Cardiac muscle cell (in vitro differentiated cells and primary cell): ENCODE results near the gene CDKL4. TPM values are rescaled to one million over a fixed set of nuclear protein-coding genes. Genes with fewer than 3 reads are reported as not detected.

Experiments
- DNase-seq, 2 donors: peaks; one replicate each; pipeline versions ENCODE4 v3.0.0 to v3.0.0-alpha.2; 2010 to 2017; ENCODE audit warnings: low read depth in 1 of 2, low spot score in 1 of 2
- H3K27ac ChIP-seq: fragments of 200-600 bp; sonication (generic); 2 replicates; pipeline ENCODE4 v1.5.1; 2016
- H3K27me3 ChIP-seq: fragments of 200-600 bp; sonication (generic); 2 replicates; pipeline ENCODE4 v1.6.0; 2016; ENCODE audit warnings: control low read depth
- H3K36me3 ChIP-seq: fragments of 200-600 bp; sonication (generic); 2 replicates; pipeline ENCODE4 v1.5.1; 2016; ENCODE audit warnings: control low read depth
- H3K4me1 ChIP-seq: fragments of 200-600 bp; sonication (generic); 2 replicates; pipeline ENCODE4 v1.8.1; 2017; ENCODE audit warnings: low read depth, mild to moderate bottlenecking, mixed run types
- H3K4me3 ChIP-seq: fragments of 200-600 bp; sonication (generic); 2 replicates; pipeline ENCODE4 v1.5.1; 2016; ENCODE audit warnings: mild to moderate bottlenecking
- H3K9me3 ChIP-seq: fragments of 200-600 bp; sonication (generic); 2 replicates; pipeline ENCODE4 v1.5.1; 2017; ENCODE audit warnings: low read depth, mild to moderate bottlenecking, control low read depth
- polyA plus RNA-seq: library from polyadenylated mRNA; unstranded; fragments of >200 nt; fragmentation: Nextera tagmentation; extraction: Ambion mirVana; gene quantifications from 2 replicates; pipeline ENCODE4 v1.2.1, GENCODE V29; 2016
- total RNA-seq: library from RNA; depleted of rRNA; stranded (reverse); fragments of >200 nt; gene quantifications from 2 replicates; pipeline ENCODE4 v1.2.3, GENCODE V29; 2016
- TF ChIP-seq, protein P1 (sequence below): IDR thresholded peaks from 2 replicates; pipeline ENCODE4 v1.5.1; 2012; ENCODE audit warnings: low read depth, mild to moderate bottlenecking, low read length

The CDKL4 gene
- total and polyA plus RNA-seq, 2 experiments from 2014 or later, result 0.66 TPM; not detected in 1

DNA sequence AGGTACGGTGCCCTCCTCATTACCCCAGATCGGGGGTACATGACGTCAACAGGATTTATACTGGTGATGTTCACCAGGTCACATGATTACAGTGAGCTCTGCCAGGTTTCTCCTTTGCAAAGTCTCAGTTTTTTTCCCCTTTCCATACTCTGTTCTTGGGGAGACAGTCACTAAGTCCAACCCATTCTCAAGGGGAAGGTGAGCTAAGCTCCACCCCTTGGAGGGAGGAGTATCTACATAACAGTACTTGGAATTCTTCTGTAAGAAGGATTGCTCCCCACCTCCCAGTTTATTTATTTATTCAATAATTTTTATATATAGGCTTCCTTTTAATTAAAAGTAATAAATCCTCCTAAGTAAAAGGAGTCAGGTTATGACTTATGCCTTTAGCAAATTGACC, 88.8 kb downstream of the CDKL4 start:
- Histone ChIP-seq H3K4me3 (no peak overlapping the region), H3K27me3 (no peaks in the 10 kb centered on the region), H3K36me3 (no peaks in the 10 kb centered on the region), H3K4me1 (no peaks in the 10 kb centered on the region), H3K27ac (no peak overlapping the region), H3K9me3 (no peaks in the 10 kb centered on the region)
- DNase-seq, result no peak
- TF ChIP-seq, protein P1, sequence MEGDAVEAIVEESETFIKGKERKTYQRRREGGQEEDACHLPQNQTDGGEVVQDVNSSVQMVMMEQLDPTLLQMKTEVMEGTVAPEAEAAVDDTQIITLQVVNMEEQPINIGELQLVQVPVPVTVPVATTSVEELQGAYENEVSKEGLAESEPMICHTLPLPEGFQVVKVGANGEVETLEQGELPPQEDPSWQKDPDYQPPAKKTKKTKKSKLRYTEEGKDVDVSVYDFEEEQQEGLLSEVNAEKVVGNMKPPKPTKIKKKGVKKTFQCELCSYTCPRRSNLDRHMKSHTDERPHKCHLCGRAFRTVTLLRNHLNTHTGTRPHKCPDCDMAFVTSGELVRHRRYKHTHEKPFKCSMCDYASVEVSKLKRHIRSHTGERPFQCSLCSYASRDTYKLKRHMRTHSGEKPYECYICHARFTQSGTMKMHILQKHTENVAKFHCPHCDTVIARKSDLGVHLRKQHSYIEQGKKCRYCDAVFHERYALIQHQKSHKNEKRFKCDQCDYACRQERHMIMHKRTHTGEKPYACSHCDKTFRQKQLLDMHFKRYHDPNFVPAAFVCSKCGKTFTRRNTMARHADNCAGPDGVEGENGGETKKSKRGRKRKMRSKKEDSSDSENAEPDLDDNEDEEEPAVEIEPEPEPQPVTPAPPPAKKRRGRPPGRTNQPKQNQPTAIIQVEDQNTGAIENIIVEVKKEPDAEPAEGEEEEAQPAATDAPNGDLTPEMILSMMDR, result no peak

DNA sequence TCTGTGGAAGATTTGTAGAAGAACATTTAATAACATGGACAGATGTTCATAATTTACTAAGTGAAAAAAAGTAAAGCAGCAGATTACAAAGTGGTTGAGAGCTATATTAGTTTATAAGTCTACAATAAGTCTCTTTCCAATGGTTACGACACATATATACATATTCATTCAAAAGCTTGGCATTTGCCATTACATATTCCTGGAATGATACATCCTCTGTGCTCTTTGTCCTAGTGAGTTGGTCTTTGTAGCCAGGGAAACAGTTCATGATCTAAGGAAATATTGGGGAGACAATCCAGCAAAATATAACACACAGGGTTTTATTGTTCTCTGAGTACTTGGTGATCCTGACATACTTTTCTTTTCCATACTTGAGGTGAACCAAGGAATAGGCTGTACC, 90.5 kb downstream of the CDKL4 start:
- H3K9me3 ChIP-seq, result no peaks in the 10 kb centered on the region
- TF ChIP-seq, protein P1, result no peak
- DNase-seq, result peak in 1 of 2 donors; percentile 73
- H3K27me3 ChIP-seq, result no peaks in the 10 kb centered on the region
- H3K4me1 ChIP-seq, result no peaks in the 10 kb centered on the region
- H3K27ac ChIP-seq, result no peak overlapping the region
- H3K4me3 ChIP-seq, result no peak overlapping the region
- H3K36me3 ChIP-seq, result no peaks in the 10 kb centered on the region

DNA sequence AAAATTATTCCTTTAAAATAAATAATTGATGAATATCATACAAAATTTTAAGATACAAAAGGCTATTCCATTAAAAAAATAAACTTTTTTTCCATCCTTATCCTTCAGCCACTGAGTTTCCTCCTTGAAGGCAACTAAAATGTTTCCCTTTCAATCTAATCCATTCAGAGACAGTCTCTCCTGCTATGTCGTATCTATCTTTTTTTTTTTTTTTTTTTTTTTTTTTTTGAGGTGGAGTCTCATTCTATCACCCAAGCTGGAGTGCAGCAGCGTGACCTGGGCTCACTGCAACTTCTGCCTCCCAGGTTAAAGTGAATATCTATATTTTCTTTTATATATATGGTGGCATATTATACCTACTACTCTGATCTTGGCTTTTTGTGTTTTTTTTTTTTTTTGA, 91.3 kb downstream of the CDKL4 start:
- Histone ChIP-seq H3K4me1 (no peaks in the 10 kb centered on the region), H3K36me3 (no peaks in the 10 kb centered on the region), H3K9me3 (no peaks in the 10 kb centered on the region), H3K4me3 (no peak overlapping the region), H3K27me3 (no peaks in the 10 kb centered on the region), H3K27ac (no peak overlapping the region)
- TF ChIP-seq, protein P1, result no peak
- no peak for DNase-seq

DNA sequence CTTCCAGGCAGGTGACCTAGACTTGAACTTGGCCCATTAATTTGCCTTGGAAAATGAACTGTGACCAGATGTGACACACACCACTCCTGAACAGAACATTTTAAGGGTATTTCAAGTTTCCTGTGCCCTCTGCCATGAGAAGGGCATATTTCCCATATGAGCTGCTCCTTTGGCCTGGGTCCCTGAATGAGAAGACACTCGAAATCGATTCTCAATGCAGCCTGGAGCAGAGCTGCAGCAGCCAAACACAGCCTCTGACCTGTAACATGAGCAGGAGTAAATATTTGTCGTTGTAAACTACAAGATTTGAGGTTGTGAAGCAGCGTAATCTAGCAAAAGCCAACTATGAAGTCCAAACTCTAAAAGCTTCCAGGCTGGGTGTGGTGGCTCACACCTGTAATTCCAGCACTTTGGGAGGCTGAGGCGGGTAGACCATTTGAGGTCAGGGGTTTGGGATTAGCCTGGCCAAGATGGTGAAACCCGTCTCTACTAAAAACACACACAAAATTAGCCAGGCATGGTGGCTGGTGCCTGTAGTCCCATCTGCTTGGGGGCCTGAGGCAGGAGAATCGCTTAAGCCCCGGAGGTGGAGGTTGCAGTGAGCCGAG, 92.8 kb downstream of the CDKL4 start:
- DNase-seq, result no peak

DNA sequence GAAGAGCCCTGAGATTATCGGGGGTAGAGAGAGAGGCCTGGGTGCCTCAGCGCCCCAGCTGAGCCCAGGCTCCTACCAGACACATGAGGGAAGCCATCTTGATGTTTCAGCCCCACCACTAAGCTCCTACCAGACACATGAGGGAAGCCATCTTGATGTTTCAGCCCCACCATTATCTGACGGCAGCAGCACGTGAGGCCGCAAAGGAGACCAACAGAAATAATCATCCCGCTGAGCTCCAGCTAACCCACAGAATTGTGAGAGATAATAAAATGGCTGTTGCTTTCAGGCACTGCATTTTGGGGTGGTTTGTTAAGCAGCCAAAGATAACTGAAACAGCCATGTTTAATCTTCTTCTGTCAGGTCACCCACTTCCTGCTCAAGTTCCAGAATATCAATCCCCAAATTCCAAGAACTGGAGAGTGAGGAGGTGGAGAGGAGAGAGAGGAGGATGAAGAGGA, 93.6 kb downstream of the CDKL4 start:
- no peak for DNase-seq
- H3K4me3 ChIP-seq, result no peak overlapping the region
- H3K27ac ChIP-seq, result no peak overlapping the region
- TF ChIP-seq, protein P1, result no peak
- H3K27me3 ChIP-seq, result no peaks in the 10 kb centered on the region
- no peaks in the 10 kb centered on the region for H3K4me1 ChIP-seq
- no peaks in the 10 kb centered on the region for H3K36me3 ChIP-seq
- no peaks in the 10 kb centered on the region for H3K9me3 ChIP-seq

More for the DNA sequence above, 92.8 kb downstream of the CDKL4 start:
- Histone ChIP-seq H3K36me3 (no peaks in the 10 kb centered on the region), H3K9me3 (no peaks in the 10 kb centered on the region), H3K4me3 (no peak overlapping the region), H3K27me3 (no peaks in the 10 kb centered on the region), H3K4me1 (no peaks in the 10 kb centered on the region), H3K27ac (no peak overlapping the region)
- TF ChIP-seq, protein P1, result no peak

DNA sequence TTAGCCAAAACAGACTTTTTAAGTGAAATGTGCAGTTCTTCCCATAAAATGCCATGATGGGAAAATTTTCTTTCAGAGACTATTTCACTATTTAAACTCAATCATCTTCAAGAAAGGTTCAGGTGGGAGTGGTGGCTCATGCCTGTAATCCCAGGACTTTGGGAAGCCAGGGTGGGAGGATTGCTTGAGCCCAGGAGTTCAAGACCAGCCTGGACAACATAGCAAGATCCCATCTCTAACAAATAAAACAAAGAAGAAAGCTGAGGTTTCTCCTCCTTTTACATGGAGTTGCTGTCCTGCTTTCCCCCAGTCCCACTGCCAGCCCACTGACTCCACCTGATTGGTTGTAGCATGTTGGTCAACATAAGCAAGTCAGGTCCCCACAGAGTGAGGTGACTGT, 97.1 kb downstream of the CDKL4 start:
- no peak overlapping the region for H3K4me3 ChIP-seq
- no peaks in the 10 kb centered on the region for H3K27me3 ChIP-seq
- TF ChIP-seq, protein P1, result no peak
- H3K36me3 ChIP-seq, result no peaks in the 10 kb centered on the region
- peaks cover 6% of the 10 kb centered on the region for H3K4me1 ChIP-seq
- H3K27ac ChIP-seq, result no peak overlapping the region
- no peaks in the 10 kb centered on the region for H3K9me3 ChIP-seq
- DNase-seq, result no peak
